Stimulated activated memory B cell treated with anti-CD40 and anti-IgM and Interleukin-4, amounts not matched to agents 10 μg/mL and 1 μg/mL and 100 μg/mL, for 72 hours (primary cell): ENCODE data around the gene TRAK1.

ENCODE experiments used
- ATAC-seq: fragments of 150-1000 bp; cut with Tn5 transposase; 2 replicates; pipeline ENCODE4 v1.10.0; 2021
- H3K27ac Mint-ChIP-seq: one replicate; pipeline ENCODE4 v1.8.0; 2022; ENCODE audit warnings: mild to moderate bottlenecking, mixed read lengths
- H3K27me3 Mint-ChIP-seq: one replicate; pipeline ENCODE4 v1.8.0; 2022; ENCODE audit warnings: mixed read lengths
- H3K36me3 Mint-ChIP-seq: one replicate; pipeline ENCODE4 v1.8.0; 2022; ENCODE audit warnings: mixed read lengths
- H3K4me1 Mint-ChIP-seq: one replicate; pipeline ENCODE4 v1.8.0; 2022; ENCODE audit warnings: mixed read lengths
- H3K4me3 Mint-ChIP-seq: one replicate; pipeline ENCODE4 v1.8.0; 2022; ENCODE audit warnings: mild to moderate bottlenecking, moderate library complexity, mixed read lengths
- H3K9me3 Mint-ChIP-seq: one replicate; pipeline ENCODE4 v1.8.0; 2022; ENCODE audit warnings: mixed read lengths

The TRAK1 gene

GRCh38 chr3:42250761-42251160, 159.6 kb downstream of the TRAK1 start:
- Mint-ChIP-seq H3K36me3 (no peaks in the 10 kb centered on the region), H3K27ac (no peak overlapping the region), H3K4me1 (peaks cover 6% of the 10 kb centered on the region), H3K27me3 (peaks cover 25% of the 10 kb centered on the region), H3K4me3 (no peak overlapping the region), H3K9me3 (no peaks in the 10 kb centered on the region)
- ATAC-seq, result no peak

DNA sequence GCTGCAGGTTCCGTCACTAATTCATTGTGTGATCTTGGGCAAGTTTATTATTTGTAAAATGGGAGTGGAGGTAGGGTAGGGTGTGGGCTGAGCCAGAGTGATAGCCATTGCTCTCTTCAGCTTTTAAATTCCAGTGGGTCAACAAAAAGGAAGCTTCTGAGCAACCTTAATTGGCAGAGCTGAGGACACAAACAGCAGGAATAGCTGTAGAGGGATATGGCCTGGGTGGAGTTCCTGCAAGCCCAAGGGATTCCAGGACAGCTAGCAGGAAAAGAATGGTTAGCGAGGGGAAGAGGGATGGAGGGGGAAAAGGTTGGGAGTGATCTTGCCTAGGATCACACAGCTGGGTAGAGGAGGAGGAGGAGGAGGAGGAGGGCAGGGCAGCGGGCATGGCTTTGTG, 163.4 kb downstream of the TRAK1 start:
- Mint-ChIP-seq H3K27ac (no peak overlapping the region), H3K36me3 (no peaks in the 10 kb centered on the region), H3K27me3 (peaks cover 35% of the 10 kb centered on the region), H3K4me3 (no peak overlapping the region), H3K9me3 (no peaks in the 10 kb centered on the region), H3K4me1 (no peaks in the 10 kb centered on the region)
- no peak for ATAC-seq

DNA sequence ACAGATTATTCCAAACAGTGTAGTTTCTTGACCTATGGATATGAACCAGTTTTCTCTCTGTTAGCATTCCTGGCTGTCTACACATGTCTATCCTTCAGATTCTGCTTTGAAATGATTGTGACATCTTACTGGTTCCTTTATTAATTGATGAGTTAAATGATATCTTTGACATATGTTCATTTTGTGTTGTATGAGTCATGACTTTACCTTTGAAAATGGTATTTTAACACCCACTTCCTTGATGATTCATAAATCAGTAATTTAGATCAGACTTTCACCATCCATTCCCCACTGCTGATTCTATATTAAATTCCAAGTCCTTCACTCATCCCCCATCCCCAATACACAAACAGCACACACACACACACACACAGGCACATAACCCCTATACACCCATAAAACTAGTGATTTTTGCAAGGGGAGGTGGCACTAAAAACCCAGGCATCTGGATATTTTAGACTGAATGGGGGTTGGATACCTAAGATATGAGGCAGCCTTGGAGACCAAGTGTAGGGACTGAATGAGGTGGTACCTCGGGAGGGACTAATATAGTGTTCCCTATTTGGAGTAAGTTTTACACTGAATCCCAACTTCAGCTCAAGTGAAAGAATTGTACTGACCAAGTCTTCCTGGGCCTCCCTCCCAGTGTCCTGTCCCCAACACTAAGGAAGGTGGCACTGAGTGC, 165.1 kb downstream of the TRAK1 start:
- peaks cover 39% of the 10 kb centered on the region for H3K27me3 Mint-ChIP-seq
- no peak for ATAC-seq
- H3K4me3 Mint-ChIP-seq, result no peak overlapping the region
- no peak overlapping the region for H3K27ac Mint-ChIP-seq
- H3K9me3 Mint-ChIP-seq, result no peaks in the 10 kb centered on the region
- no peaks in the 10 kb centered on the region for H3K36me3 Mint-ChIP-seq
- no peaks in the 10 kb centered on the region for H3K4me1 Mint-ChIP-seq

GRCh38 chr3:42257007-42257406, 165.8 kb downstream of the TRAK1 start:
- Mint-ChIP-seq H3K36me3 (no peaks in the 10 kb centered on the region), H3K27me3 (peaks cover 47% of the 10 kb centered on the region), H3K4me1 (no peaks in the 10 kb centered on the region), H3K4me3 (no peak overlapping the region), H3K27ac (no peak overlapping the region), H3K9me3 (no peaks in the 10 kb centered on the region)
- no peak for ATAC-seq

DNA sequence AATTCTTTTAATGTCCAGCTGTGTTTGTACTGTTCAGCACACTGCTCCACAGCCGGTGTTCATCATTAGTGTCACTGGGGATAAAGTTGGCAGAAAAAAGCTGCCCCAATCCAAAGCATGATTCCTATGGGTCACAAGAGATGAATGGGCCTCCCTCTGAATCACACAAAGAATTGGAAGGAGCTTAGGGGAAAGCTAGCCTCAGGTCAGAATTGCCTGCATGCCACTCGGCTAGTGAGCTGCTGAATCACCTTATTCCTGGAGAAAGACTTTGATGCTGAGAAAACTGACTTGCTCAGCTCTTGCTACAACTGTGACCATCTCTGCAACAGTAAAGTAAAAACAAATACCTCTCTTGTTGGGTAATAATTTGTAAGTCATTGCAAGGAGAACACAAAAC, 171.4 kb downstream of the TRAK1 start:
- no peak for ATAC-seq
- H3K36me3 Mint-ChIP-seq, result no peaks in the 10 kb centered on the region
- H3K4me3 Mint-ChIP-seq, result no peak overlapping the region
- peaks cover 76% of the 10 kb centered on the region for H3K27me3 Mint-ChIP-seq
- peaks cover 11% of the 10 kb centered on the region for H3K4me1 Mint-ChIP-seq
- no peak overlapping the region for H3K27ac Mint-ChIP-seq
- peaks cover 3% of the 10 kb centered on the region for H3K9me3 Mint-ChIP-seq

- H3K27me3 Mint-ChIP-seq, result peaks cover 77% of the 10 kb centered on the region
- peaks cover 11% of the 10 kb centered on the region for H3K4me1 Mint-ChIP-seq
- H3K4me3 Mint-ChIP-seq, result peak overlapping the region; percentile 42
- peak; percentile 48 for ATAC-seq
- no peak overlapping the region for H3K27ac Mint-ChIP-seq
- peaks cover 3% of the 10 kb centered on the region for H3K9me3 Mint-ChIP-seq
- no peaks in the 10 kb centered on the region for H3K36me3 Mint-ChIP-seq
Measured at GRCh38 chr3:42263354-42264346, 172.5 kb downstream of the TRAK1 start.

DNA sequence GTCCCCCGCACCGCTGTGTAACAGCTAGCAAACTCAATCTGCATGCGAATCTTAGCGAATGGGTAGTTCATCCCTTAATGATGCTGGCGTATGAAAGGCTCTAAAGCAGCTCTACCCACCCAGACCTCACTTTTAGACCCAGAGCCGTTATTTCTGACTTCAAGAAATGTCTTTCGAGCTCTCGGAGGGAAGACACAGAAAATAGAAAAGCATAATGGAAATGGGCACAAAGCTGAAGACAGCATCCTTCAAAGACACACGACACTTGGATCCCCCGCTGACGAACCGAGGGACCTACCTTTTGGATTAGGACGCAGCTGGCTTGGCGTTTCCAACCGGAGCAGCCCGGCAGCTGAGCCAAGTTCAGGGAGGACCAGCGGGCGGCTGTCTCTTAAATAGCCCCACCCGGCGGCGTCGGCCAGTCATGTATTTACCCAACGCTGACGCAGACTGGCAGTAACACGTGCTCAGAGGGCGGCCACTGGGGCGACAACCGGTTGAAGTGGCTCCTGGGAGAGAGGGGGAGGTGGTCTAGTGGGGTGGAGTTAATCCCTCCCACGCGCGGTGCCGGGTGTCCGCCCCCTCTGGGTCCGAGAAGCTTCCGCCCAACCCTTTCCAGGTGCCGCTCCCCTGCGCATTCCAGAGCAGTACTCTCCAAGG, 173.4 kb downstream of the TRAK1 start:
- H3K9me3 Mint-ChIP-seq, result peaks cover 3% of the 10 kb centered on the region
- no peak overlapping the region for H3K4me3 Mint-ChIP-seq
- H3K4me1 Mint-ChIP-seq, result peaks cover 11% of the 10 kb centered on the region
- no peak for ATAC-seq
- H3K36me3 Mint-ChIP-seq, result no peaks in the 10 kb centered on the region
- H3K27ac Mint-ChIP-seq, result no peak overlapping the region
- H3K27me3 Mint-ChIP-seq, result peaks cover 83% of the 10 kb centered on the region

GRCh38 chr3:42265059-42265991, 174.2 kb downstream of the TRAK1 start:
- Mint-ChIP-seq H3K4me3 (no peak overlapping the region), H3K27me3 (peaks cover 91% of the 10 kb centered on the region), H3K36me3 (no peaks in the 10 kb centered on the region), H3K4me1 (peaks cover 11% of the 10 kb centered on the region), H3K9me3 (peaks cover 3% of the 10 kb centered on the region), H3K27ac (no peak overlapping the region)
- no peak for ATAC-seq

- Mint-ChIP-seq H3K4me3 (no peak within 1 kb of the TSS), H3K27ac (no peak within 1 kb of the TSS), H3K9me3 (peaks cover 3% of the 10 kb centered on the region), H3K27me3 (peaks cover 95% of the 10 kb centered on the region), H3K4me1 (peaks cover 11% of the 10 kb centered on the region), H3K36me3 (no peaks in the 10 kb centered on the region)
- no peak for ATAC-seq
Measured at GRCh38 chr3:42266085-42266484, 174.9 kb downstream of the TRAK1 start, which contains the start of gene CCK. Gene CCK (minus strand): TSS chr3:42266185. CDS start chr3:42263630, 2,555 bp downstream.

DNA sequence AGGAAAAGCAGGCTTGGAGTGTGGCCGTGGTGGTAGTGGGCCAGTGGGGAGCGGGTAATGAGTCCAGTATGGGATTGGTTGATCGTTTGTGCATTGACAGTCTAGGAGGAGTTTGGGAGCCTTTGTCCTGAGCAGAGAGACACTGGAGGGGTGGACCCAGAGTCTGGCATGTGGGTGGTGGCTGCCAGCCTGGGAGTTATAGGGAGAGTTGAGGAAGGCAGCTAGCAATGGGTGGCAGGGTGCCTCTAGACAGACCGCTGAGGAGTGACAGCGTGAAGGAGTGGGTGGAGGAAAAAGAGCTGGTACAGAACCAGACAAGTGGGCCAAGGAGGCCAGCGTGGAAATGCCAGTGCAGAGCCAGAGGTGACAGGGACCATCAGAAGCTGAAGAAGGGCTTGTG, 176.7 kb downstream of the TRAK1 start:
- Mint-ChIP-seq H3K9me3 (peaks cover 8% of the 10 kb centered on the region), H3K27ac (no peak overlapping the region), H3K27me3 (peaks cover 81% of the 10 kb centered on the region), H3K4me1 (peaks cover 11% of the 10 kb centered on the region), H3K4me3 (no peak overlapping the region), H3K36me3 (no peaks in the 10 kb centered on the region)
- no peak for ATAC-seq

DNA sequence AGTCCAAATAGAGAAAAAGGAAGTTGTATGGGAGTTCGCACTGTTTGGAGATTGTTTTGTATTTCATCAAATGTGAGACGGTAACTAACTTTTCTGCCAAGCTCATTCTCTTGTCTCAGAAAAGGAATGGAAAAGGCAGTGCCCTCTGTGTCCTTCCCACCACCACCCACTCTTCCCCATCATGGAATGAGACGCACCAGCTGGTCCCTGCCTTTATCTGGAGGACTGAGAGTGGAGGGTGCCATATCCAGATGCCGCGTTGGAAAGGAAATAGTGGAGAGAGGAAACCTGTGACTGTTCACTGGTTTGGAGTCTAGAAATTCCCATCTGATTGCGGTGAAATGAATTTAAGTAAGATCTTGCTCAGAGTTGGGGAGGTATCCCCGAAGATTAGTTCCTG, 178.5 kb downstream of the TRAK1 start:
- H3K27ac Mint-ChIP-seq, result no peak overlapping the region
- peaks cover 63% of the 10 kb centered on the region for H3K27me3 Mint-ChIP-seq
- peaks cover 8% of the 10 kb centered on the region for H3K9me3 Mint-ChIP-seq

DNA sequence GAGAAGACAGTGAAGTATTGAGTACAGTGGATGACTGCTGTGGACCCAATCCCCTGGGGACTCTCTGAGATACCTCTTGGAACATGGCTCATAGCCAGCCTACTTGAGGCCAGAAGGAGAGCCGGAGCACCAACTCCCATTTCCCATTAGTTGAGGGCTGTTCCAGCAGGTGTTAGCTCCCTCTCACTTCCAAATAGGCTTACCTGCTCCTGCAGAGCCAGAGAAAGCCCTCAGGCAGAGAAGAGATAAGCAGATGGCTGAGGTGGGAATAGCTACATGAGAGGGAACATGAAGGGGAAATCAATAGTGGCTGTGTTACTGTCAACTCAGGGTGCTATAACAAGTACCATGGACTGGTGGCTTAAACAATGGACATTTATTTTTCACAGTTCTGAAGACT, 179.4 kb downstream of the TRAK1 start:
- Mint-ChIP-seq H3K4me3 (no peak overlapping the region), H3K27me3 (peaks cover 54% of the 10 kb centered on the region), H3K27ac (no peak overlapping the region), H3K9me3 (peaks cover 8% of the 10 kb centered on the region), H3K36me3 (no peaks in the 10 kb centered on the region), H3K4me1 (no peaks in the 10 kb centered on the region)
- ATAC-seq, result no peak

More for the DNA sequence above, 178.5 kb downstream of the TRAK1 start:
- ATAC-seq, result no peak
- Mint-ChIP-seq H3K36me3 (no peaks in the 10 kb centered on the region), H3K4me3 (no peak overlapping the region), H3K4me1 (peaks cover 2% of the 10 kb centered on the region)

DNA sequence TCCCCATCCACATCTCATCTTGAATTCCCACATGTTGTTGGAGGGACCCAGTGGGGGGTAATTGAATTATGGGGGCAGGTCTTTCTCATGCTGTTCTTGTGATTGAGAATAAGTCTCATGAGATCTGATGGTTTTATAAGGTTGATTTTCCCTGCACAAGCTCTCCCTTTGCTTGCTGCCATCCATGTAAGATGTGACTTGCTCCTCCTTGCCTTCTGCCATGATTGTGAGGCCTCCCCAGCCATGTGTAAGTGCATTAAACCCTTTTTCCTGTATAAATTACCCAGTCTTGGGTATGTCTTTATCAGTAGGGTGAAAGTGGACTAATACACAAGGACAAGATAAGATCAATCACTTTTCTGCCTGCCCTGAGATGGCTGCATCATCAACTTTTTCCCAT, 180.6 kb downstream of the TRAK1 start:
- Mint-ChIP-seq H3K27me3 (peaks cover 42% of the 10 kb centered on the region), H3K36me3 (no peaks in the 10 kb centered on the region), H3K4me3 (no peak overlapping the region), H3K9me3 (peaks cover 6% of the 10 kb centered on the region), H3K27ac (no peak overlapping the region), H3K4me1 (no peaks in the 10 kb centered on the region)
- ATAC-seq, result no peak

GRCh38 chr3:42273361-42273760, 182.2 kb downstream of the TRAK1 start:
- Mint-ChIP-seq H3K27me3 (peaks cover 26% of the 10 kb centered on the region), H3K9me3 (peaks cover 5% of the 10 kb centered on the region), H3K27ac (no peak overlapping the region), H3K4me1 (no peaks in the 10 kb centered on the region), H3K36me3 (no peaks in the 10 kb centered on the region), H3K4me3 (no peak overlapping the region)
- ATAC-seq, result no peak
